Lower lobe of right lung (tissue), 2 donors: ENCODE data around the gene ADAT3. TPM values are rescaled to one million over a fixed set of nuclear protein-coding genes. Genes with fewer than 3 reads are reported as not detected.

Experiments
- ATAC-seq, 2 donors: fragments of 200-7000 bp; cut with Tn5 transposase; one replicate each; pipeline ENCODE4 v1.9.1; 2020 to 2022; ENCODE audit warnings: mild to moderate bottlenecking in 2 of 2, moderate library complexity in 2 of 2
- DNase-seq: peaks from one replicate; pipeline ENCODE4 v3.0.0-alpha.2; 2020
- H3K27ac ChIP-seq: fragments of 200-600 bp; one replicate; pipeline ENCODE4 v1.8.0; 2022
- H3K27me3 ChIP-seq: fragments of 200-600 bp; one replicate; pipeline ENCODE4 v1.8.0; 2022; ENCODE audit warnings: low read depth
- H3K36me3 ChIP-seq: fragments of 200-600 bp; one replicate; pipeline ENCODE4 v1.8.0; 2022; ENCODE audit warnings: mild to moderate bottlenecking
- H3K4me1 ChIP-seq: fragments of 200-600 bp; one replicate; pipeline ENCODE4 v1.8.0; 2022
- H3K4me3 ChIP-seq: fragments of 200-600 bp; one replicate; pipeline ENCODE4 v1.8.0; 2022; ENCODE audit warnings: mild to moderate bottlenecking
- H3K9me3 ChIP-seq: fragments of 200-600 bp; one replicate; pipeline ENCODE4 v1.8.0; 2022
- intact Hi-C: fragments of 100-400 bp; cut with DNase I; formaldehyde crosslinking; loops from one replicate; pipeline ENCODE4 v1.11.0; 2022
- total RNA-seq: library from RNA; stranded (reverse); fragmentation: NEBNext Ultra II Directional; extraction: Animal tissue kit (Norgen Biotek cat#: 25700); gene quantifications from one replicate; pipeline ENCODE4 v1.2.1, GENCODE V29; 2021
- TF ChIP-seq, protein P1 (sequence below): fragments of 200-600 bp; IDR thresholded peaks from one replicate; pipeline ENCODE4 v1.8.0; 2022; ENCODE audit warnings: antibody characterized with exemption, mild to moderate bottlenecking
- donor health status: DM: no; HTN: yes; CAD: no; lungs with severe emphysema.

Gene ADAT3
- total RNA-seq, 1 donor from 2014 or later, result 6.2 TPM

DNA sequence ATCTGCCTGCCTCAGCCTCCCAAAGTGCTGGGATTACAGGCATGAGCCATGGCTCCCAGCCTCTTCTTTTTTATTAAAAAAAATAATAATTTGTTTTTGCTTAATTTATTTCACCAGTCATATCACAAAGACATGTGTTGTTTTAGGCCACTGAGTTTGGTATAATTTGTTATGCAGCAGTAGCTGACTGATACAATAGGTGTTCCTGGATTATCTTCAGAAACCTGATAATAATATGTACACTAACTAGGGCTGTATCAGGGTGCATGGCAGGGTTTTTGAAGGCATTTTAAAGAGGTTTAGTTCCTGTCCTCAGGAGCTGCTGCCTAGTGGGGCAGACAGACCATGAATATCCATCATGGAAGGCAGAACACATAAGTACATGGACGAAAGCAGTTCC is 26.2 kb downstream of the ADAT3 start:
- peaks cover 14% of the 10 kb centered on the region for H3K4me1 ChIP-seq
- H3K27ac ChIP-seq, result no peak overlapping the region
- no peak overlapping the region for H3K4me3 ChIP-seq
- H3K36me3 ChIP-seq, result no peaks in the 10 kb centered on the region
- TF ChIP-seq, protein P1, sequence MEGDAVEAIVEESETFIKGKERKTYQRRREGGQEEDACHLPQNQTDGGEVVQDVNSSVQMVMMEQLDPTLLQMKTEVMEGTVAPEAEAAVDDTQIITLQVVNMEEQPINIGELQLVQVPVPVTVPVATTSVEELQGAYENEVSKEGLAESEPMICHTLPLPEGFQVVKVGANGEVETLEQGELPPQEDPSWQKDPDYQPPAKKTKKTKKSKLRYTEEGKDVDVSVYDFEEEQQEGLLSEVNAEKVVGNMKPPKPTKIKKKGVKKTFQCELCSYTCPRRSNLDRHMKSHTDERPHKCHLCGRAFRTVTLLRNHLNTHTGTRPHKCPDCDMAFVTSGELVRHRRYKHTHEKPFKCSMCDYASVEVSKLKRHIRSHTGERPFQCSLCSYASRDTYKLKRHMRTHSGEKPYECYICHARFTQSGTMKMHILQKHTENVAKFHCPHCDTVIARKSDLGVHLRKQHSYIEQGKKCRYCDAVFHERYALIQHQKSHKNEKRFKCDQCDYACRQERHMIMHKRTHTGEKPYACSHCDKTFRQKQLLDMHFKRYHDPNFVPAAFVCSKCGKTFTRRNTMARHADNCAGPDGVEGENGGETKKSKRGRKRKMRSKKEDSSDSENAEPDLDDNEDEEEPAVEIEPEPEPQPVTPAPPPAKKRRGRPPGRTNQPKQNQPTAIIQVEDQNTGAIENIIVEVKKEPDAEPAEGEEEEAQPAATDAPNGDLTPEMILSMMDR, result no peak
- DNase-seq (no peak), ATAC-seq (no peak)
- intact Hi-C loops, result no loop called here
- H3K27me3 ChIP-seq, result no peaks in the 10 kb centered on the region
- no peaks in the 10 kb centered on the region for H3K9me3 ChIP-seq

DNA sequence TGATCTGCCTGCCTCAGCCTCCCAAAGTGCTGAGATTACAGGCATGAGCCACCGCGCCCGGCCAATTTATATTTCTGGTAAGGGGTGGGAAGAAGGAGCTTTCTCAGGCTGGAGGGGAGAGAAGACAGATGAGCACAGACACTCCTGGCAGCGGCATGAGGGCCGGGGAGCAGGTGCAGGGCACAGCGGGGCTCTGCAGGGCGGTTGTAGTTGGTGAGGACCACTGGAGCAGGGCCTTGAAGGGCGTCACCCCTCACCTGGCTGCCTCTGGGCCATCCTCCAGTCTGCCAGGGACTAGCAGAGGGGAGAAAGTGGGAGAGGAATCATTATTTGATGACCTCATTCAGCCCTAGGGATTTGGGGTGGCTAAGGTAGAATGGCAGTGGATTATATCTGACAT is 27.2 kb downstream of the ADAT3 start:
- Histone ChIP-seq H3K27ac (no peak overlapping the region), H3K4me3 (no peak overlapping the region), H3K36me3 (no peaks in the 10 kb centered on the region), H3K27me3 (no peaks in the 10 kb centered on the region), H3K4me1 (peaks cover 14% of the 10 kb centered on the region), H3K9me3 (no peaks in the 10 kb centered on the region)
- intact Hi-C loops, result no loop called here
- TF ChIP-seq, protein P1, result no peak
- ATAC-seq (no peak), DNase-seq (no peak)

DNA sequence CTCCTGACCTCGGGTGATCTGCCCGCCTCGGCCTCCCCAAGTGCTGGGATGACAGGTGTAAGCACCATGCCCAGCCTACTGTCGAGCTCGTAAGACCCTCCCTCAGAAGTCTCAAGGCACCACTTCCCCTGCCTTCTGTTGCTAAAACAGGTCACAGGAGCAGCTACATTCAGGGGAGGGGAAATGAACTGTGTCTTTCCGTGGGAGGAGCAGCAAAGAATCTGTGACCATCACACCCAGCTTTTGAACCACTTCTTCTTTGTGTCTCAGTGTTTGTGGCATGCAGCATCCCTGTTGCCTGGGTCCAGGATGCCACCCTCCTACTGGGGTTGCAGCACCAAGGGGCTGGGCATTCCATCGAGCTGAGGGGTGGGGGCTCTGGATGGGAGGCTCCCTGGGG is 28.0 kb downstream of the ADAT3 start:
- H3K9me3 ChIP-seq, result no peaks in the 10 kb centered on the region
- no peaks in the 10 kb centered on the region for H3K27me3 ChIP-seq
- peaks cover 14% of the 10 kb centered on the region for H3K4me1 ChIP-seq
- DNase-seq (no peak), ATAC-seq (no peak)
- intact Hi-C loops, result no loop called here
- H3K4me3 ChIP-seq, result no peak overlapping the region
- no peaks in the 10 kb centered on the region for H3K36me3 ChIP-seq
- TF ChIP-seq, protein P1, result no peak
- no peak overlapping the region for H3K27ac ChIP-seq

DNA sequence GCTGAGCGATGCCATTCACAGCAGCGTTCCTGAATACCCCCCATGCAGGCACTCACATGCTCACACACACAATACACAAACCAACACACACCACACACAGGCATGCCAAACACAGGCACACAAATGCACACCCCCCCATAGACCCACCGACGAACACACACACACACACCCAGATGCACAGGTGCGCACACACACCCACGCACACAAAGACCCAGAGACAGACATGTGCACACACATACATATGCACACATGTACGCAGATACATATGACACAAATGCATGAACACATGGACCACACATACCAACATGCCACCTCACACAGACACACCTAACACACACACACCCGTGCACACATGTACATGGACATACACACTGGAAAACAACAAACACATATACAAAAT is 28.7 kb downstream of the ADAT3 start:
- DNase-seq (no peak), ATAC-seq (no peak)
- H3K27ac ChIP-seq, result no peak overlapping the region
- H3K4me1 ChIP-seq, result peaks cover 12% of the 10 kb centered on the region
- no peak overlapping the region for H3K4me3 ChIP-seq
- intact Hi-C loops, result no loop called here
- no peaks in the 10 kb centered on the region for H3K9me3 ChIP-seq
- no peaks in the 10 kb centered on the region for H3K36me3 ChIP-seq
- no peaks in the 10 kb centered on the region for H3K27me3 ChIP-seq
- TF ChIP-seq, protein P1, result no peak

DNA sequence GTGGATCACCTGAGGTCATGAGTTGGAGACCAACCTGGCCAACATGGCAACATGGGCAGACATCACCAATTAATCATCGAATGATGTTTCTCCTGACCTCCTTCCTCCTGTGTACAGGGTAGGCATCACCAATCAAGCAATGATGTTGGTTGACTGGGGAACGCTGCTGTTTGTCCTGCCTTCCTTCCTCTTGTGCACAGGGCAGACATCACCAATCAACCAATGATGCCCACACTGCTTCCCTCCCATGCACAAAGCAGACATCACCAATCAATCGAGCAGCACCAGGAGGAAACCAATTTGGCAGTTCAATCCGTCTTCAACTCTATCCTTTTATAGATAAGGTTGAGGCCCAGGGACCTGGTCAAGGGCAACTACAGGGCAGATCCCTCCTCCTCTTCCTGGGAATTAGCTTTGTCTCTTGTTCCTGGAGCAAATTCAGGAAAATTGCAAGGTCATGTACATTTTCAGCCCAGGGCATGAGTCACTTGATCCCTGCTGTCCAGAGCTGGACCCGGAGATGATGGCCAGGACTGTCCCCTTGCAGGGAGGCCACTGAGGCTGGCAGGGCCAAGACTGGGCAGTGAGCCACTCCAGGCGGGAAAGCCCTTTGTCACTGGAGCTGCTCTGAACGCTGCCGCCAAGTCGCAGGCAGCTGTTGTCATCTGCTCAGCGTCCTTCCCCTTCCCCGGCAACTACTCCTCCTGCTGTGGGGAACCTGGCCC is 30.4 kb downstream of the ADAT3 start:
- no peaks in the 10 kb centered on the region for H3K27me3 ChIP-seq
- DNase-seq (no peak), ATAC-seq (no peak)
- no peak overlapping the region for H3K4me3 ChIP-seq
- TF ChIP-seq, protein P1, result no peak
- H3K27ac ChIP-seq, result no peak overlapping the region
- peaks cover 10% of the 10 kb centered on the region for H3K4me1 ChIP-seq
- H3K36me3 ChIP-seq, result no peaks in the 10 kb centered on the region
- no peaks in the 10 kb centered on the region for H3K9me3 ChIP-seq
- intact Hi-C loops, result no loop called here
